OCI-M2 (cell line): ENCODE results near the gene PHB1.
"Not testable (repeated sequence)": the region's sequence is repeated elsewhere in the genome, so short reads cannot be mapped to it uniquely, and the experiment has no call there.

Experiments
- DNase-seq: peaks from one replicate; lab custom pipeline; 2025; ENCODE audit not compliant: unreplicated experiment; lab: John Stamatoyannopoulos, UW

Gene PHB1

DNA sequence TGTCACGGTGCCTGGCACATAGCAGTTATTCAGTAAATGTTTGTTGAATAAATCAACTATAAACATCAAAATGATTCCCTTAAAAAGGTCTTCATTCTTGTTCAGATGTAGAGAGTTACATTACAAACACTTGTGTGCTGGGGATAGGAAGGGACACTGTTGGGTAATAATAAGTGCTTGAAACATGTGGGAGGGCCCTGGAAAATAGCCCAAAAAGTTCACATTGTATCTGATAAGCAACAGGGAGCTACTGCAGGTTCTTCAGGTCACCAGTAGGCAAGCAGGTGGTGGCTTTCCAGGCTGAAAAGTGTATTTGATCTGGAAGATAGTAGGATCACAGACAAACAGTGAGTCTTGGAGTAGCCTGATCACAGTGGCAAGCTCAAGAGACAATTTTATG lies 33.6 kb downstream of the PHB1 start:
- DNase-seq = no peak

DNA sequence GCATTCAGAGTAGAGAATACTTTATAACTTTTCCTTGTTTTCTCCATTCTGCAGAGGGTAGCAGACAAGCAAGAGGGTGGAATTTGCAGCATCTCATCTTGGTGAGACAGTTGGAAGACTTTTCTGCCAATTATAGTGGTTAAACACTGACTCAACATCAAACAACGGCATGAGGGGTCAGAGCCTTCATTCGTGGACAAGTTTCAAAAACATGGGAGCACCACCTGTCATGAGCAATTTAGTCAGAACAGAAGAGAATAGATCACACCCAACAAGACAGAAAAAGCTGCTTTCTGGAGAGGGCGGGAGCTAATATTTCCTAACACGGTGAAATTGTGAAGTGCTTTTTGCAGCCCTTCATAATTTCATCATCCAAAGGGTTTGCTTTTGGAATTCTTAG lies 34.8 kb downstream of the PHB1 start:
- DNase-seq = no peak

DNA sequence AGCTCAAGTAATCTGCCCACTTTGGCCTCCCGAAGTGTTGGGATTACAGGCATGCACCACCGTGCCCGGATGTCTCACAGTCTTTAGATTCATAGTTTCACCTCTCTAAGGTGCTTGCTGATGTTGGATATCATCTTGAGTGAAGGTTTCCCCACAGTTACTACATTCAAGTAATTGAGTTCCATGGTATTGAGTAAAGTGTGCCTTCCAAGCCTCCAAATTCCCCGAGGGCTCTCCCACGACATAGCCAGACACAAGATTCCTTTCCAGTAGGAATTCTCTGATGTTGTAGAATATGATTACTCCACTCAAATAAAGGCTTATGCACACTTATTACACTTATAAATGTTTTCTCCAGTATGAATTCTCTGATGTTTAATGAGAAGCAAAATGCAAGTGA lies 36.4 kb downstream of the PHB1 start:
- DNase-seq = no peak

- DNase-seq = no peak
Observed at GRCh38 chr17:49375544-49375943, 39.1 kb downstream of the PHB1 start.

GRCh38 chr17:49373115-49373514 lies 41.6 kb downstream of the PHB1 start:
- DNase-seq = no peak

GRCh38 chr17:49372425-49372824 lies 42.3 kb downstream of the PHB1 start:
- no peak for DNase-seq

DNA sequence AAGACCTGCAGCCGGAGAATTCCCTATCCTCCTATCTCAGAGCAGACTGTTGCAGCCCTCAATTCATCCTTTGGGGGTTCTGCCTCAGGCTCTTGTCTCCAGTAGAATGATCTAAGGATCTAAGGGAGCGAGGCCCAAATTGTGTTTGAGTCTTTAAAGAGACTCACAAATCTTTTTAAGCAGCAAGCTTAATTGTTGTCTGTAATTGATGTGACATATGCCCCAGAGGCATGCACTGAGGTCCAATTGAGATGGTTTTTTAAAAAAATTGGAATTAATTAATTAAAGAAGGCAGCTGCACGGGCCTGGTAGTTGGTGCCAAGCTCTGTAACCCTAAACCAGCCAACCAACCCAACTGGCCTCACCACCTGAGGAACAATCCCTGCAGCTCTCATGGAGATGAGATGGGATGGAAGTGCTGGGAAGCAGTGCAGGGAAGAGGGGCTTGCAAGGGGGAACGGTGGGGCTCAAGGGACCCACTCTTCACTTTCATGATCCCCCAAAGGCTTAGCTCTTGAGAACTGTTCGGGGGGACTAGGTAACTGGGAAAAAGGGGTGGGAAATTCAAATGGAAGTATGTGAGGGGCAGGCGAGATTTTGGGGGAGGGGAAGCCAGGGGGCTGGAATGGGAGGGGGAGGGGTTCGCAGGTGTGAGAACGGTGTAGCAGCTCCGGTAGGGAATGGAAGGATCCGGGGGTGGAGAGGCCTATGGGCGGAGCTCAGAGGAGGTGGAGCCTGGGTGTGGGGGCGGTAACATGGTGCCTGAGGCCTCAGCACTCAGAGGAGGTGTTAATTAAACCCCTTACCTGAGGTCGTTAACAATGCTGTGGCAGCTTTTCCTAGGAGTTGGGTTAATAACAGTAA lies 43.5 kb downstream of the PHB1 start:
- DNase-seq = no peak

DNA sequence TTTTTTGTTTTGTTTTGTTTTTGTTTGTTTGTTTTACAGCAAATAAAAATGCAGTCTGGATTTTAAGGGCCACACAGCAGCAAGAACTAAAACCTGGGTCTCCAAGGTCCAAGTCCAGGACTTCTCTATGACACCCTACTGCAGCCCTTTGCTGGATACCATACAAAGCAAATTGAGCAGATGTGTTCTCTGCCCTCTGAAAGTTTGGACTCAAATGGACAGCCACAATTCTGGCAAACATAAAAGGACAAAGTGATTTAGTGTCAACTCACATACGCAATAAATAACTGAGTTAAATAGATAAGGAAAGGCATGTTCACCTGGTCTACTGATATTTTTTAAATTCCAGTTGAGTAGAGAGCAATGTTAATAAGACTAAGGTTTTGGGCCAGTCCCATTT lies 44.9 kb downstream of the PHB1 start:
- no peak for DNase-seq

GRCh38 chr17:49369089-49369488 lies 45.6 kb downstream of the PHB1 start:
- no peak for DNase-seq

- DNase-seq = no peak
Observed at GRCh38 chr17:49365667-49366066, 49.0 kb downstream of the PHB1 start.

DNA sequence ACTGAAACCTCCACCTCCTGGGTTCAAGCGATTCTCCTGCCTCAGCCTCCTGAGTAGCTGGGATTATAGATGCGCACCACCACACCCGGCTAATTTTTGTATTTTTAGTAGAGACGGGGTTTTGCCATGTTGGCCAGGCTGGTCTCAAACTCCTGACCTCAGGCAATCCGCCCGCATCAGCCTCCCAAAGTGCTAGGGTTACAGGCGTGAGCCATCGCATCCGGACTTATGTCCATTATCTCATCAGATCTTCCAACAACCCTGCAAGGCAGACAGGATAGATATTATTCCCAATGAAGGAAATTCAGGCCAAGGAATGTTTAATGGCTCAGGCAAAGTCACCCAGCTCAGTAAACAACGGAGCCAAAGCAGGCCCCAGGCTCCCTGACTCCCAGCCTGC lies 49.6 kb downstream of the PHB1 start:
- DNase-seq = not testable (repeated sequence)

- no peak for DNase-seq
Observed at GRCh38 chr17:49364119-49364518, 50.6 kb downstream of the PHB1 start.

DNA sequence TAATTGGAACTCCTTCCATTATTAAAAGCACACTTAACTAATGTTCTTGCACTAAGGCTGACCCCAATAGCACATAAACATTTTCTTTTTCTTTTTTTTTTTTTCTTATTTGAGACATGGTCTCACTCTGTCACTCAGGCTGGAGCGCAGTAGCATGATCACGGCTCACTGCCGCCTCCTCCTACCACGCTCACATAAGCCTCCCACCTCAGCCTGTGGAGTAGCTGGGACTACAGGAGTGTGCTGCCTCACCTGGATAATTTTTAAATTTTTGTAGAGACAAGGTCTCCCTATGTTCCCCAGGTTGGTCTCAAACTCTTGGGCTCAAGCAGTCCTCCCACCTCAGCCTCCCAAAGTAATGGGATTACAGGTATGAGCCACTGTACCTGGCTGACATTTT lies 51.4 kb downstream of the PHB1 start:
- no peak for DNase-seq

- DNase-seq = no peak
Observed at GRCh38 chr17:49362723-49363117, 52.0 kb downstream of the PHB1 start.

- DNase-seq = no peak
Observed at GRCh38 chr17:49361902-49362722, 52.6 kb downstream of the PHB1 start, which contains the start of gene ZNF652. Gene ZNF652 (minus strand): TSS chr17:49362250. CDS start chr17:49317725, 44,525 bp downstream.

DNA sequence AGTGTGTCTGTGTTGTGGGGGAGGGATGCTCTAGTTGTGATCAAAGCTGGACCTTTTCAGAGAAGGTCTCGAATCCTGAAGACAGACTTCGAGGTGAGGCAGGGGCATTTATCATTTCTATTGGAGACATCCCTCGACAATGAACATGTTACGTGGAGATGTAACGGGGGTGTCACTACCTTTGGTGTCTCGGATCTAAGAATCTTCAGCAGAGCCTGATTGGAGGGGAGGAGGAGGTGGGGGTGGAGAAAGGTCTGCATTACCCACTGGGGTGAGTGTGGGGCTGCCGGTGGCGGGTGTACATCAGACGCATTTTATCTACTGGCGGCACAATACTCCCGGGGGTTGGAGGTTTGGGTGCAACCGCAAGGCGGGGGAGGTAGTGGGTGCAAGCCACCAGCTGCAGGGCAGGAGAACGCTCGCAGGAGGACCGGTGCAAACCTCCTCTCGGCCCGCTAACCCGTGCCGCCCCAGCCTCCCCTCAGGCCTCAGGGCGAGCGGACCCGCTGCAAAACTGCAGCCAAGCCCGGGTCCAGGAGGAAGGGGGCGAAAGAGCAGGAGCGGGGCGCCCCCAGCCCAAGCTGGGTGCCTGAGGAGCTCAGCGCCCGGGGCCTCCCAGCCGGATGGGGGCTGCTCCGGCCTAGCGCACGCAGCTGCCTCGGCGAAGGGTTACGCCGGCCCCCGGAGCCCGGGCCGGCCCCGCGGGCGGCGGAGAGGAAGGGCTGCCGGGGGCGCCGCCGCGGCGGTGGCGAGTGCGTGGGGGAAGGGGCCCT lies 53.4 kb downstream of the PHB1 start:
- no peak for DNase-seq

GRCh38 chr17:49360796-49361128 lies 53.9 kb downstream of the PHB1 start:
- DNase-seq = no peak

DNA sequence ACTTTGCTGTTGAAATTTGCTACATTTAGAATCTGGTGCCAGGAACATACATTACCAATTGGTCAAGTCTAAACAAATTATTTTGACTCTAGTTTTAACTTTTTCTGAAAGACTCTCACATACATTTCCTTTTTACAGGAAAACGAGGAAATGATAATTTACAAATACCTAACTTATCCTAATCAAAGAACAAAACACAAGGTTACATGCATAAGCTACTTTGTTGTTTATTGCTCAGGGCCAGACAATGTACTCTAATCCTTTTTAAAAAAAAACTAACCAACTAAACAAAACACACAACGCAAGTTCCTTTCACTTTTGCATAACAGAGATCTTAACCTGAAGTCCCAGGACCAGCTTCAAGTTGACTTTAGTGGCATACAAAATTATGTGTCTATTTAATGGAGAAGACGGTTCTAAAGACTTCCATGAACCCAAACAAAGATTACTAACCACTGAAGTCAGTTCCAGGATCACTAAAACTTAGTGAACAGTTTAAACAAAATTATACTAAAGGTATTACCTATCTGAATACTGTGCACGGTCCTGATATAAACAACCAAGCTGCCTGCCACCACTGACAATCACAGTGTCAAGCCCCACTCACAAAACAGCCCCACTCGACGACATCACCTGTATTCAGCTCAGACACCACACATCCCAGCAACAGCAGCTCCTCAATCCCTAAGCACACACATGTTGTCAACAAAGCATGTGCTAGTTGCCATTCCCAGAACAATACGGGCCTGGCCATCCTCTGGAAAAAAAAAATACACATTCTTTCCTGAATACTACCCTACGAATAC lies 54.5 kb downstream of the PHB1 start:
- DNase-seq = no peak

GRCh38 chr17:49358641-49359247 lies 55.9 kb downstream of the PHB1 start:
- no peak for DNase-seq

- no peak for DNase-seq
Observed at GRCh38 chr17:49357516-49357915, 57.2 kb downstream of the PHB1 start.
